ENCODE data around the gene RNF113B. TPM values are rescaled to one million over a fixed set of nuclear protein-coding genes. Genes with fewer than 3 reads are reported as not detected.

The RNF113B gene
- not detected for total RNA-seq

GRCh38 chr13:98176777-98177608 lies at the start of gene RNF113B:
TSS of gene RNF113B (minus strand) at chr13:98177269. CDS start at chr13:98177236, 33 bp downstream.
- DNase-seq (ENCODE audit: low spot score) = no peak
- ATAC-seq = no peak
- intact Hi-C loops (cut with DNase I) = no loop called here

GRCh38 chr13:98226496-98226895 lies 49.4 kb upstream of the RNF113B start:
- ATAC-seq = no peak
- intact Hi-C loops (cut with DNase I) = no loop called here

GRCh38 chr13:98225036-98225940 lies 48.2 kb upstream of the RNF113B start:
- DNase-seq (ENCODE audit: low spot score) (no peak), ATAC-seq (no peak)
- intact Hi-C loops (cut with DNase I) = no loop called here

More at GRCh38 chr13:98226496-98226895, 49.4 kb upstream of the RNF113B start:
- DNase-seq (ENCODE audit: low spot score) = no peak

- intact Hi-C loops (cut with DNase I) = no loop called here
- DNase-seq (ENCODE audit: low spot score) (no peak), ATAC-seq (no peak)
Measured at GRCh38 chr13:98224557-98224956, 47.5 kb upstream of the RNF113B start.

- DNase-seq (ENCODE audit: low spot score) = no peak
- intact Hi-C loops (cut with DNase I) = no loop called here
- ATAC-seq = no peak
Measured at GRCh38 chr13:98223741-98224140, 46.7 kb upstream of the RNF113B start.

- no peak for ATAC-seq
- intact Hi-C loops (cut with DNase I) = no loop called here
- DNase-seq (ENCODE audit: low spot score) = no peak
Measured at GRCh38 chr13:98222816-98223215, 45.7 kb upstream of the RNF113B start.

- DNase-seq (ENCODE audit: low spot score) (no peak), ATAC-seq (no peak)
- intact Hi-C loops (cut with DNase I) = no loop called here
Measured at GRCh38 chr13:98222081-98222554, 45.0 kb upstream of the RNF113B start.

- ATAC-seq (no peak), DNase-seq (ENCODE audit: low spot score) (no peak)
- intact Hi-C loops (cut with DNase I) = no loop called here
Measured at GRCh38 chr13:98221234-98221633, 44.2 kb upstream of the RNF113B start.

- intact Hi-C loops (cut with DNase I) = no loop called here
- ATAC-seq (peak; percentile 36), DNase-seq (ENCODE audit: low spot score) (no peak)
Measured at GRCh38 chr13:98220271-98220791, 43.3 kb upstream of the RNF113B start.

- intact Hi-C loops (cut with DNase I) = no loop called here
- DNase-seq (ENCODE audit: low spot score) = no peak
- ATAC-seq = no peak
Measured at GRCh38 chr13:98219685-98220084, 42.6 kb upstream of the RNF113B start.

- DNase-seq (ENCODE audit: low spot score) = no peak
- ATAC-seq = no peak
- intact Hi-C loops (cut with DNase I) = no loop called here
Measured at GRCh38 chr13:98217597-98217996, 40.5 kb upstream of the RNF113B start.

GRCh38 chr13:98216711-98217285 lies 39.7 kb upstream of the RNF113B start:
- no peak for DNase-seq (ENCODE audit: low spot score)
- no peak for ATAC-seq
- intact Hi-C loops (cut with DNase I) = no loop called here

GRCh38 chr13:98216135-98216565 lies 39.1 kb upstream of the RNF113B start:
- DNase-seq (ENCODE audit: low spot score) (no peak), ATAC-seq (no peak)
- intact Hi-C loops (cut with DNase I) = no loop called here

GRCh38 chr13:98215508-98215907 lies 38.4 kb upstream of the RNF113B start:
- no peak for DNase-seq (ENCODE audit: low spot score)
- intact Hi-C loops (cut with DNase I) = no loop called here
- no peak for ATAC-seq

- no peak for DNase-seq (ENCODE audit: low spot score)
- ATAC-seq = no peak
- intact Hi-C loops (cut with DNase I) = no loop called here
Measured at GRCh38 chr13:98214707-98215106, 37.6 kb upstream of the RNF113B start.

GRCh38 chr13:98214008-98214643 lies 37.1 kb upstream of the RNF113B start:
- ATAC-seq = peak; percentile 46
- no peak for DNase-seq (ENCODE audit: low spot score)
- intact Hi-C loops (cut with DNase I) = no loop called here

GRCh38 chr13:98213354-98213753 lies 36.3 kb upstream of the RNF113B start:
- DNase-seq (ENCODE audit: low spot score) (no peak), ATAC-seq (no peak)
- intact Hi-C loops (cut with DNase I) = no loop called here

- no peak for DNase-seq (ENCODE audit: low spot score)
- intact Hi-C loops (cut with DNase I) = no loop called here
Measured at GRCh38 chr13:98212763-98213162, 35.7 kb upstream of the RNF113B start.

GRCh38 chr13:98208606-98209005 lies 31.5 kb upstream of the RNF113B start:
- intact Hi-C loops (cut with DNase I) = no loop called here
- no peak for DNase-seq (ENCODE audit: low spot score)
- no peak for ATAC-seq

More at GRCh38 chr13:98212763-98213162, 35.7 kb upstream of the RNF113B start:
- ATAC-seq = no peak
